GM23248 (cell line): ENCODE data around the gene RNF40. TPM values are rescaled to one million over a fixed set of nuclear protein-coding genes. Genes with fewer than 3 reads are reported as not detected.
"Not testable (repeated sequence)": the region's sequence is repeated elsewhere in the genome, so short reads cannot be mapped to it uniquely, and the experiment has no call there.

Experiments
- DNase-seq: peaks from one replicate; pipeline ENCODE4 v3.0.0-alpha.2; 2015
- H2AFZ ChIP-seq: fragments of 200-600 bp; sonication (generic); 2 replicates; pipeline ENCODE4 v1.6.1; 2016; ENCODE audit warnings: antibody characterized with exemption
- H3F3A ChIP-seq: fragments of 200-600 bp; sonication (generic); 2 replicates; pipeline ENCODE4 v1.6.1; 2016; ENCODE audit warnings: mild to moderate bottlenecking, antibody characterized with exemption, mixed run types; ENCODE audit not compliant: insufficient read depth
- H3K27ac ChIP-seq: fragments of 200-600 bp; sonication (generic); 2 replicates; pipeline ENCODE4 v1.5.1; 2016; ENCODE audit warnings: mild to moderate bottlenecking
- H3K27me3 ChIP-seq: fragments of 200-600 bp; sonication (generic); replicated peaks from 2 replicates; pipeline ENCODE4 v1.6.1; 2016; ENCODE audit warnings: mild to moderate bottlenecking; ENCODE audit not compliant: insufficient read depth
- H3K36me3 ChIP-seq: fragments of 200-600 bp; sonication (generic); 2 replicates; pipeline ENCODE4 v1.6.1; 2016; ENCODE audit warnings: low read depth, mild to moderate bottlenecking
- H3K4me1 ChIP-seq: fragments of 200-600 bp; sonication (generic); 2 replicates; pipeline ENCODE4 v1.6.1; 2016; ENCODE audit warnings: mild to moderate bottlenecking; ENCODE audit not compliant: insufficient read depth
- H3K4me2 ChIP-seq: fragments of 200-600 bp; sonication (generic); one replicate; pipeline ENCODE4 v1.6.1; 2016; ENCODE audit warnings: mild to moderate bottlenecking; ENCODE audit not compliant: unreplicated experiment
- H3K4me3 ChIP-seq: fragments of 200-600 bp; sonication (generic); 2 replicates; pipeline ENCODE4 v1.5.1; 2016; ENCODE audit warnings: mild to moderate bottlenecking
- H3K79me2 ChIP-seq: fragments of 200-600 bp; sonication (generic); 2 replicates; pipeline ENCODE4 v1.6.1; 2016; ENCODE audit warnings: mild to moderate bottlenecking; ENCODE audit not compliant: insufficient read depth
- H3K9ac ChIP-seq: fragments of 200-600 bp; sonication (generic); 2 replicates; pipeline ENCODE4 v1.6.1; 2016; ENCODE audit warnings: mild to moderate bottlenecking
- H3K9me2 ChIP-seq: fragments of 200-600 bp; sonication (generic); 2 replicates; pipeline ENCODE4 v1.6.1; 2016; ENCODE audit warnings: mixed run types, mild to moderate bottlenecking, moderate library complexity; ENCODE audit not compliant: insufficient read depth
- H3K9me3 ChIP-seq: fragments of 200-600 bp; sonication (generic); one replicate; pipeline ENCODE4 v1.6.1; 2017; ENCODE audit warnings: low read depth
- H4K20me1 ChIP-seq: fragments of 200-600 bp; sonication (generic); 2 replicates; pipeline ENCODE4 v1.6.0; 2016; ENCODE audit not compliant: insufficient read depth
- EZH2 ChIP-seq: fragments of 200-600 bp; sonication (generic); IDR thresholded peaks from 2 replicates; pipeline ENCODE4 v1.6.1; 2018; ENCODE audit warnings: antibody characterized with exemption, mild to moderate bottlenecking; ENCODE audit not compliant: insufficient read depth, poor library complexity, severe bottlenecking
- EZH2phosphoT487 ChIP-seq: fragments of 200-600 bp; sonication (generic); IDR thresholded peaks from 2 replicates; pipeline ENCODE4 v1.6.1; 2018; ENCODE audit warnings: antibody characterized with exemption, moderate library complexity, mild to moderate bottlenecking, low read depth; ENCODE audit not compliant: insufficient read depth
- WGBS, 2 experiments: methylation state at CpG; one replicate each; pipeline ENCODE4 v1.1.6; 2015 to 2017; ENCODE audit warnings: low lambda C conversion rate in 2 of 2, low coverage in 1 of 2; ENCODE audit errors: missing lambda C conversion rate in 2 of 2; 5-methylcytosine and 5-hydroxymethylcytosine counted together
- in situ Hi-C: fragments of 300-500 bp; cut with MboI; formaldehyde crosslinking; loops from 2 replicates; pipeline ENCODE4 v1.15.0; 2020
- polyA plus RNA-seq: library from polyadenylated mRNA; unstranded; fragments of >200 nt; fragmentation: Nextera tagmentation; extraction: Ambion mirVana; gene quantifications from 2 replicates; pipeline ENCODE4 v1.2.1, GENCODE V29; 2016
- total RNA-seq: library from RNA; depleted of rRNA; stranded (reverse); fragments of >200 nt; shearing (Covaris generic); gene quantifications from 2 replicates; pipeline ENCODE4 v1.2.3, GENCODE V29; 2014

Gene RNF40
- total and polyA plus RNA-seq, 2 experiments from 2014 or later: 71.2 to 97.9 TPM

GRCh38 chr16:30808146-30808545 lies 46.0 kb downstream of the RNF40 start:
- H3K4me1 ChIP-seq: peaks cover 10% of the 10 kb centered on the region
- H4K20me1 ChIP-seq: no peaks in the 10 kb centered on the region
- no peak overlapping the region for H3K27ac ChIP-seq
- in situ Hi-C loops: no loop called here
- H3K27me3 ChIP-seq: no peaks in the 10 kb centered on the region
- WGBS, 2 experiments: 96 to 100% methylated on average over 5 of the region's 5 CpGs
- H3K36me3 ChIP-seq: no peaks in the 10 kb centered on the region
- H2AFZ ChIP-seq: no peak overlapping the region
- no peak overlapping the region for H3K4me2 ChIP-seq
- H3K9ac ChIP-seq: no peak overlapping the region
- no peaks in the 10 kb centered on the region for H3K79me2 ChIP-seq
- DNase-seq: no peak
- H3K4me3 ChIP-seq: no peak overlapping the region
- TF ChIP-seq EZH2 (no peak), EZH2phosphoT487 (no peak)
- H3K9me3 ChIP-seq: no peaks in the 10 kb centered on the region
- H3F3A ChIP-seq: peaks cover 6% of the 10 kb centered on the region
- H3K9me2 ChIP-seq: no peaks in the 10 kb centered on the region

GRCh38 chr16:30808890-30809426 lies 46.8 kb downstream of the RNF40 start:
- H3K27ac ChIP-seq, H4K20me1 ChIP-seq, H3K4me2 ChIP-seq, H3F3A ChIP-seq, H3K36me3 ChIP-seq, H3K79me2 ChIP-seq, H3K4me3 ChIP-seq, H3K27me3 ChIP-seq, H3K9me3 ChIP-seq, H3K9ac ChIP-seq, DNase-seq, H3K9me2 ChIP-seq, H2AFZ ChIP-seq, in situ Hi-C loops: not testable (repeated sequence)
- 53 to 73% methylated on average over 3 to 5 of the region's 5 CpGs for WGBS, 2 experiments
- peaks cover 13% of the 10 kb centered on the region for H3K4me1 ChIP-seq

DNA sequence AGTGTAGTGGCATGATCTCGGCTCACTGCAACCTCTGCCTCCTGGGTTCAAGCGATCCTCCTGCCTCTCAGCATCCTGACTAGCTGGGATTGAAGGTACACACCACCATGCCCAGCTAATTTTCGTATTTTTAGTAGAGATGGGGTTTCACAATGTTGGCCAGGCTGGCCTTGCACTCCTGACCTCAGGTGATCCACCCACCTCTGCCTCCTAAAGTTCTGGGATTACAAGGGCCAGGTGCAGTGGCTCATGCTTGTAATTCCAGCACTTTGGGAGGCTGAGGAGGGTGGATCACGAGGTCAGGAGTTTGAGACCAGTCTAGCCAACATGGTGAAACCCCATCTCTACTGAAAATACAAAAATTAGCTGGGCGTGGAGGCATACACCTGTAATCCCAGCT lies 47.6 kb downstream of the RNF40 start:
- H4K20me1 ChIP-seq, H2AFZ ChIP-seq, H3K9me2 ChIP-seq, H3K9me3 ChIP-seq, H3K27ac ChIP-seq, DNase-seq, H3K4me2 ChIP-seq, H3K9ac ChIP-seq, H3K27me3 ChIP-seq, in situ Hi-C loops, H3F3A ChIP-seq, H3K4me3 ChIP-seq, H3K36me3 ChIP-seq, H3K79me2 ChIP-seq: not testable (repeated sequence)
- WGBS, 2 experiments: 61 to 74% methylated on average over 5 of the region's 5 CpGs
- peaks cover 14% of the 10 kb centered on the region for H3K4me1 ChIP-seq

DNA sequence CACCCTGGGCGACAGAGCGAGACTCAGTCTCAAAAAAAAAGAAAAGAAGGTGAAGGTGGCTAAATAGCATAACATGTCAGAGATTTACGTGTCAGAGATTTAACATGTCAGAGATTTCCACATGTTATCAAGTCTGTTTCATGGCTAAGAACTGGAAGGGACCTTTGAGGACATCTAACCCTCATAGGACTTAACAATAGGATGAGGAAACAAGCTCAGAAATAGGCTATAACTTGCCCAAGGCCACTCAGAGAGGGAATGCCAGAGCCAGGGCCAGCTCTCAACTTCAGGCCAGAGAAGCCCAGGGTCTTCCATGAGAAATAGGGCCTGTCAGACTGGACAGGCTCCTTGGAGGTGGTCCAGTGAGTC lies 51.7 kb downstream of the RNF40 start:
- no peaks in the 10 kb centered on the region for H4K20me1 ChIP-seq
- no peaks in the 10 kb centered on the region for H3K9me2 ChIP-seq
- H3K9ac ChIP-seq: peak overlapping the region; percentile 83
- TF ChIP-seq EZH2 (no peak), EZH2phosphoT487 (no peak)
- H3K4me3 ChIP-seq: peak overlapping the region; percentile 80
- no peaks in the 10 kb centered on the region for H3K27me3 ChIP-seq
- no peak for DNase-seq
- H3K4me2 ChIP-seq: peak overlapping the region; percentile 81
- peak overlapping the region; percentile 45 for H3K27ac ChIP-seq
- H3K79me2 ChIP-seq: no peaks in the 10 kb centered on the region
- 99 to 100% methylated on average over 3 of the region's 3 CpGs for WGBS, 2 experiments
- H3F3A ChIP-seq: no peaks in the 10 kb centered on the region
- in situ Hi-C loops: no loop called here
- peaks cover 4% of the 10 kb centered on the region; the same call in 1 of the 2 replicates for H3K4me1 ChIP-seq
- peak overlapping the region; percentile 98 for H2AFZ ChIP-seq
- no peaks in the 10 kb centered on the region for H3K9me3 ChIP-seq
- no peaks in the 10 kb centered on the region for H3K36me3 ChIP-seq

- no peak overlapping the region for H3K4me3 ChIP-seq
- H3K79me2 ChIP-seq: no peaks in the 10 kb centered on the region
- no peak for TF ChIP-seq EZH2
- no peak for TF ChIP-seq EZH2phosphoT487
- no peaks in the 10 kb centered on the region for H3K36me3 ChIP-seq
- H4K20me1 ChIP-seq: no peaks in the 10 kb centered on the region
- DNase-seq: no peak
- no peaks in the 10 kb centered on the region for H3K27me3 ChIP-seq
- H3K9ac ChIP-seq: no peak overlapping the region
- in situ Hi-C loops: no loop called here
- H3K9me2 ChIP-seq: no peaks in the 10 kb centered on the region
- 23 to 39% methylated on average over 2 of the region's 2 CpGs for WGBS, 2 experiments
- no peak overlapping the region for H3K4me2 ChIP-seq
- no peak overlapping the region for H3K27ac ChIP-seq
- H3K4me1 ChIP-seq: peaks cover 4% of the 10 kb centered on the region; the same call in 1 of the 2 replicates
- no peaks in the 10 kb centered on the region for H3K9me3 ChIP-seq
- no peak overlapping the region for H2AFZ ChIP-seq
- no peaks in the 10 kb centered on the region for H3F3A ChIP-seq
Measured at GRCh38 chr16:30816769-30817168, 54.6 kb downstream of the RNF40 start.
